Fibroblast of pulmonary artery (primary cell): Measurements from ENCODE around the gene OLFML1.

Experiments used
- DNase-seq: peaks from one replicate; pipeline ENCODE4 v3.0.0-alpha.2; 2010; ENCODE audit warnings: low read depth
- H3K4me3 ChIP-seq: replicated peaks from 2 replicates; pipeline ENCODE4 v1.5.1; 2011; ENCODE audit warnings: low read depth, mild to moderate bottlenecking, control low read depth, low read length, moderate library complexity
- CTCF ChIP-seq: IDR thresholded peaks from 2 replicates; pipeline ENCODE4 v1.5.1; 2011; ENCODE audit warnings: mild to moderate bottlenecking, control low read depth, low read length, inconsistent platforms; ENCODE audit errors: missing control alignments

OLFML1 gene

GRCh38 chr11:7487360-7487759 is 2.1 kb downstream of the OLFML1 start:
- no peak overlapping the region for H3K4me3 ChIP-seq
- DNase-seq: no peak

GRCh38 chr11:7488681-7489080 is 3.4 kb downstream of the OLFML1 start:
- TF ChIP-seq CTCF: no peak
- DNase-seq: no peak
- no peak overlapping the region for H3K4me3 ChIP-seq

More at GRCh38 chr11:7487360-7487759, 2.1 kb downstream of the OLFML1 start:
- no peak for TF ChIP-seq CTCF

- no peak for DNase-seq
- no peak overlapping the region for H3K4me3 ChIP-seq
- TF ChIP-seq CTCF: no peak
These were observed 4.1 kb downstream of the OLFML1 start for GRCh38 chr11:7489376-7489775.

- TF ChIP-seq CTCF: no peak
- DNase-seq: peak; percentile 37
- no peak overlapping the region for H3K4me3 ChIP-seq
These were observed 4.7 kb downstream of the OLFML1 start for GRCh38 chr11:7490054-7490453.

- no peak overlapping the region for H3K4me3 ChIP-seq
- no peak for TF ChIP-seq CTCF
- DNase-seq: no peak
These were observed 5.2 kb downstream of the OLFML1 start for GRCh38 chr11:7490535-7490934.

GRCh38 chr11:7492253-7492652 is 6.9 kb downstream of the OLFML1 start:
- no peak for DNase-seq
- no peak for TF ChIP-seq CTCF
- H3K4me3 ChIP-seq: no peak overlapping the region

- TF ChIP-seq CTCF: no peak
- no peak for DNase-seq
- no peak overlapping the region for H3K4me3 ChIP-seq
These were observed 8.4 kb downstream of the OLFML1 start for GRCh38 chr11:7493670-7494069.
